HL-60/S4 treated with retinoic acid at 250 ng/mL for 4 days and 3 days (cell line): ENCODE data around the gene GPR89B.
"Not testable (repeated sequence)": the region's sequence is repeated elsewhere in the genome, so short reads cannot be mapped to it uniquely, and the experiment has no call there.

Experiments
- in situ Hi-C: fragments of 300-500 bp; cut with MboI; formaldehyde crosslinking; loops from 2 replicates; pipeline ENCODE4 v1.7.0; 2022; ENCODE audit warnings: low sequenced_read_pairs

The GPR89B gene

GRCh38 chr1:147928236-147929132 lies at the start of gene GPR89B:
GPR89B (plus strand) TSS chr1:147928420; CDS start chr1:147928537, 117 bp downstream.
- in situ Hi-C loops: not testable (repeated sequence)

- in situ Hi-C loops: loop anchor here (25.0 kb wide), 1 partner anchor 393 kb away; no protein-coding TSS in a partner anchor
These were observed 48.3 kb upstream of the GPR89B start for GRCh38 chr1:147879911-147880310.

- in situ Hi-C loops: loop anchor here (25.0 kb wide), 1 partner anchor 395 kb away; no protein-coding TSS in a partner anchor
These were observed 45.7 kb upstream of the GPR89B start for GRCh38 chr1:147882535-147882934.

GRCh38 chr1:147890177-147890790 lies 37.9 kb upstream of the GPR89B start:
- in situ Hi-C loops: loop anchor here (25.0 kb wide), 1 partner anchor 403 kb away; no protein-coding TSS in a partner anchor

GRCh38 chr1:147891088-147891487 lies 37.1 kb upstream of the GPR89B start:
- in situ Hi-C loops: loop anchor here (25.0 kb wide), 1 partner anchor 404 kb away; no protein-coding TSS in a partner anchor

GRCh38 chr1:147892216-147892615 lies 36.0 kb upstream of the GPR89B start:
- in situ Hi-C loops: loop anchor here (25.0 kb wide), 1 partner anchor 405 kb away; no protein-coding TSS in a partner anchor

- in situ Hi-C loops: loop anchor here (25.0 kb wide), 1 partner anchor 405 kb away; no protein-coding TSS in a partner anchor
These were observed 35.4 kb upstream of the GPR89B start for GRCh38 chr1:147892731-147893214.

- in situ Hi-C loops: loop anchor here (25.0 kb wide), 1 partner anchor 408 kb away; no protein-coding TSS in a partner anchor
These were observed 33.1 kb upstream of the GPR89B start for GRCh38 chr1:147895123-147895522.

- in situ Hi-C loops: loop anchor here (25.0 kb wide), 1 partner anchor 410 kb away; no protein-coding TSS in a partner anchor
These were observed 31.0 kb upstream of the GPR89B start for GRCh38 chr1:147897029-147897752.

GRCh38 chr1:147897789-147898188 lies 30.4 kb upstream of the GPR89B start:
- in situ Hi-C loops: loop anchor here (25.0 kb wide), 1 partner anchor 410 kb away; no protein-coding TSS in a partner anchor

GRCh38 chr1:147902253-147902845 lies 25.9 kb upstream of the GPR89B start, which contains the start of gene GJA8:
GJA8 (plus strand) TSS chr1:147902795; CDS start chr1:147907956, 5,161 bp downstream.
- in situ Hi-C loops: no loop called here

- in situ Hi-C loops: no loop called here
These were observed 23.5 kb upstream of the GPR89B start for GRCh38 chr1:147904726-147905125.

GRCh38 chr1:147907786-147908509 lies 20.3 kb upstream of the GPR89B start:
- in situ Hi-C loops: no loop called here

GRCh38 chr1:147912553-147912952 lies 15.7 kb upstream of the GPR89B start:
- in situ Hi-C loops: no loop called here

GRCh38 chr1:147913362-147913942 lies 14.8 kb upstream of the GPR89B start:
- in situ Hi-C loops: no loop called here

- in situ Hi-C loops: no loop called here
These were observed 8.3 kb upstream of the GPR89B start for GRCh38 chr1:147919896-147920295.

GRCh38 chr1:147924813-147925212 lies 3.4 kb upstream of the GPR89B start:
- in situ Hi-C loops: no loop called here

- in situ Hi-C loops: not testable (repeated sequence)
These were observed 1.0 kb upstream of the GPR89B start for GRCh38 chr1:147927215-147927614.

- in situ Hi-C loops: not testable (repeated sequence)
These were observed 531 bp upstream of the GPR89B start for GRCh38 chr1:147927689-147928088.
